GM18502 (cell line): Measurements from ENCODE around the gene OSCP1.

Experiments used
- ATAC-seq: cut with Tn5 transposase; IDR thresholded peaks from one replicate; pipeline ENCODE4 v1.9.1; 2021; ENCODE audit warnings: mild to moderate bottlenecking; ENCODE audit not compliant: unreplicated experiment, poor library complexity

The OSCP1 gene

DNA sequence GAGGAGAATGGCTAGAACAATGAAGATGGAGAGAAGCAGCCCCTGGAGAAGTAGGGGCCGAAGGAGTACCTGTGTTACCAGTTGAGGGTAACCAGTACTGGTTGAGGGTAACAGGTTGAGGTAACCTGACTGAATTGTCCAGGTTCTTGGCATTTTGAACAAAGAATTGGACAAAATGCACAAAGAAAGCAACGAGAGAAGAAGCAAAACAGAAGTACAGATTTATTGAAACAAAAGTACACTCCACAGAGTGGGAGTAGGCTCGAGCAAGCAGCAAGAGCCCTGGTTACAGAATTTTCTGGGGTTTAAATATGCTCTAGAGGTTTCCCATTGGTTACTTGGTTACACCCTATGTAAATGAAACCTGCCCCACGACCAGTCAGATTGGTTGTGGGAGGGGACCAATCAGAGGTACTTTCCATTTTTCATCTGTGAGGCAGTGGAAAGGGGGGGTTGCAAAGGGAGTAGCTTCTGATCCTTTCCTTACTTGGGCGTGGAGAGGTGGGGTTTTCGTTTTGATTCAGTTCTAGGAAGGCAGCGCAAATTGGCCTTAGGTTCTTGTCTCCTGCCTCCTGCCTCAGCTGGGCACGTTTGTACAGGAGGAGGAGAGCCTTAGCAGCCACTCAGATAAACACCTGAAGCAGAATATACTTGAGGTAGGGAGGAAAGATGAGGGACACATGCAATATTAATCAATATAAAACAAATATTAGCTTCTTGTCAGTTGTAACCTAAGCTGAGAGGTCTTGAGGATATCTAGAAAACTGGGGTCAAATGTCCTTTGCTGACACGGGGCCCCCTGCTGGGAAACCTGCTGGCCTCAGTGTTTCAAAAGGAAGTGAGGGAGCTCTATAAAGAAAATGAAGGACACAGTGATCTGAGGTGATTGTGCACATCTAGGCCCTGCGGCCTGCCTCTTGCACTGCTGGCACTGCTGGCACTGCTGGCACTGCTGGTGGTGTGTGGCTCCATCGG, 38.3 kb downstream of the OSCP1 start:
- ATAC-seq = no peak

GRCh38 chr1:36408479-36408878, 41.8 kb downstream of the OSCP1 start:
- no peak for ATAC-seq

DNA sequence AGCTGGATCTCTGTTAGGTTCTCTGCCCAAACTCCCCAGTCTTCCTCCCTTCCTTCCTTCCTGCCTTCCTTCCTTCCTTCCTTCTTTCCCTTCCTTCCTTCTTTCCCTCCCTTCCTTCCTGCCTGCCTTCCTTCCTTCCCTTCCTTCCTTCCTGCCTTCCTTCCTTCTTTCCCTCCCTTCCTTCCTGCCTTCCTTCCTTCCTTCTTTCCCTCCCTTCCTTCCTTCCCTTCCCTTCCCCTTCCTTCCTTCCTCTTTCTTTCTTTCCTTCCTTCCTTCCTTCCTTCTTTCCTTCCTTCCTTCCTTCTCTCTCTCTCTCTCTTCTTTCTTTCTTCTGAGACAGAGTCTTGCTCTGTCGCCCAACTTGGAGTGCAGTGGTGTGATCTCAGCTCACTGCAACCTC, 43.8 kb downstream of the OSCP1 start:
- no peak for ATAC-seq

DNA sequence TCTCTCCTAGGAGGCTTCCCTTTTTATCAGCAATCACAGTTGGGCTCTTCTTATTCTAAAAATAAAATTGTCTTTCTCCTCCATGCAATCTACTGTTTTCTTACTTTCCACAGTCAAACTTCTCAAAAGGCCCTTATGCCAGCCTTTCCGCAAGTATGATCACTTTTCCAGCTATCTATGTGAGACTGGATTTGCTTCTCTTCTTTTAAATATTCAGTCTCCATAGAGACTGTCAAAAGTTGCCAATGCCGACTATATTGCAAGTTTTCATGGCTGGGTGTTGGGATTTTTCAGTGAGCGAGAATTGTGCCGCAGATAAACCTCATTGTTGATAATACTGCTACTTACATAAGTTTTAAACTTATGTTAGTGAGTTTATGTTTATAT, 47.8 kb downstream of the OSCP1 start:
- no peak for ATAC-seq

DNA sequence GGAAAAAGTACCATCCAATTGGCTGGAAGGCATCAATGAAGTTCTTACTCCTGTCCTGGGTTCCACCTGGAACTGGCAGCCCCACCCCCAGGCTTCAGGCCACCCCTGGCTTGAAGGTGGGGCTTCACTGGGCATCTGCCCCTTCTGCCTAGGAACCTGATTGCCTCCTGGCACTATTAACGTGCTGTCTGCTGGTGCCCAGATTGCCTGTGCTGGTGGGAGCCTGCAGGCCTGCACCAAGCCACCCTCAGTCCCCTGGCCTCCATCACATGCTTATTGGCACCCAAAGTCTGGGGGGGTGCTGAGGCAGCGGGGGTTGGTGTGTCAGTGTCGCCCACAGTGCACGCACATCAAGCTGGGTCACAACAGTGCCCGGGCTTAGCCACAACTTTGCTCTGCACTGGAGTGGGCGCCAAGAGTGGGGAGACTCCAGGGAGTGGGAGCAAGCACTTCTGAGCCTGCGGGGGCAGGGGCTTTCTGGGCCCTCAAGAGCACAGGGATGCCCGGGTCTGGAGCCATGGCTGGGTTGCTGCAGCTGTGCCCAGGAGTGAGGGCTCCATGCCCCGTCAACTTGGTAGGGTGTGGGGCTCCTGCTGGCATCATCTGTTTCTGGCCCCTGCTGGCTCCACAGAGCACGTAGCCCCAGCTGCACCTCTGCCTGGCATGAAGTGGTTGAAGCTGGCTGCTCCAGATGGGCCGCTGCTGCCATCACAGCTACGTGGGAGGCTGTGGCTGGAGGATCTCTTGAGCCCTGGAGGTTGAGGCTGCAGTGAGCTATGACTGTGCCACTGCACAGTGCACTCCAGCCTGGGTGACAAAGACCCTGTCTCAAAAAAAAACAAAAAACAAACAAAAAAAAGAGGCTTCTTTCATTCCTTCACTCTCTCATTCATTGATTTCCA, 48.4 kb downstream of the OSCP1 start:
- ATAC-seq = no peak

GRCh38 chr1:36400825-36401601, 49.2 kb downstream of the OSCP1 start:
- ATAC-seq = no peak

DNA sequence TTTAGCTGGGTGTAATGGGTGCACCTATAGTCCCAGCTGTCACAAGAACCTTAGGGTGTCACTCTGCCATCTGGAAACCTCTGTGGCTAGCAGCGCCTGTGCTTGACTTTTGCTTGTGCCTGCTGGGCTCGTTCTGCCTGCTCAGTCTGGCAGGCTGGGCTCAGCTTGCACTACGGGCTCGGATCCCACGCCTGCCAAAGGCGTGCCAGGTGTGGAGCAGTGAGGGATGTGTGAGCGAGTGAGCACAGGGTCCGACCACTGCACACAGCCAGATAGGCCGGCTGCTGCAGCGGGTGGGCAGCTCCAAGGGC, 49.8 kb downstream of the OSCP1 start:
- no peak for ATAC-seq

GRCh38 chr1:36398370-36398977, 51.8 kb downstream of the OSCP1 start:
- ATAC-seq = no peak

- ATAC-seq = peak; percentile 89
Measured at GRCh38 chr1:36397378-36398230, 52.6 kb downstream of the OSCP1 start, which contains the start of gene LSM10. TSS of gene LSM10 (minus strand) at chr1:36397908. CDS start at chr1:36394129, 3,779 bp downstream.

DNA sequence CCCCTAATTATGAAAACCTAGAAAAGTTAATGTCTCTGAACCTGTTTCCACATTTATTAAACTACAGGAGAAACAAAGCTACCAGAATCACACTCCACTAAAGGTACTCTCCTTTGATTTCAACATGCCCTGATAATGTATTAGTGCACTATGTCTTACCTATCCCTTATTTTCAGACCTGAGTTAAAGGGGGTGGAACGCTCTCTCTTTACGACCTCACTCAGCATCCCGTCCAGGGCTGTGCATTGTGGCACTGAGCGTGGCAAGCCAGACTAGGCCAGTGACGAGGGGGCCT, 53.2 kb downstream of the OSCP1 start:
- ATAC-seq = no peak

GRCh38 chr1:36396359-36396758, 53.9 kb downstream of the OSCP1 start:
- no peak for ATAC-seq

DNA sequence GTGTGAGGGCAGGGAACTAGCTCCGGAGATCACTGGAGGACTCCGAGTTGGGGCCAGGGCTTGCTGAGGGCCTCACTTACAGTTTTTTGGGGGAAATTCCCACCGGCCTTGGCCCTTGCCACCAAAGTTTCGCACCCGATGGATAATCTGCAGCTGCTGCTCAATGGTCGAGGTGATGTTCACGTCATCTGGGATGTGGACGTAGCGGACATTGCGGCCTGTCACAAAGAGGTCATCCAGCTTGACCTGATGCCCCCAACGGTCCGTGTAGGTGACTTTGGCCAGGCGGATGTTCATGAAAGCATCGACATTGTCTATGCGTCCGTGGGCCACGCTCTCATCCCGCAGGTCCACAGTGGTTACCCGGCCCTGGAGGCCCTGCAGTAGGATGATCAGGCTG, 56.6 kb downstream of the OSCP1 start:
- no peak for ATAC-seq

- ATAC-seq = no peak
Measured at GRCh38 chr1:36392836-36393235, 57.4 kb downstream of the OSCP1 start.

DNA sequence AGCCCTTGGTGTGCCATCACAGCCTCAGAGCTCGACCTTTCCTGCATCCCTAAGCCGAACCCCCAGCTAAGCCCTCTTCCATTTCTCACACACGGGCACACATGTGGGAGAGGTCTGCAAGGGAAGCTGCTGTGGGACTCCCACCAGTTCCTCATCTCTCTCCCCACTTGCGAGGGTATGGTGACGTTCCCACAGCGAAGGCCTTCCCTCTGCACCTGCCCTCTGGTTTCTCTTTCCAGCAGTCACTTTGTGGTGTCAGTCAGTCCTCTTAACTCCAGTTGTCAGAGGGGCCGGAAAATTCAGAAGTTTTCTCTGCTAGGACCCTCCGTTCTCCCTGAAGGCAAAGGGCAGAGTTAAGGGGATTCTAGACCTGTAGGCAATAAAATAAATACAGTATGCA, 59.0 kb downstream of the OSCP1 start:
- ATAC-seq = no peak

GRCh38 chr1:36390411-36390810, 59.8 kb downstream of the OSCP1 start:
- ATAC-seq = no peak

GRCh38 chr1:36389999-36390398, 60.3 kb downstream of the OSCP1 start:
- ATAC-seq = no peak

DNA sequence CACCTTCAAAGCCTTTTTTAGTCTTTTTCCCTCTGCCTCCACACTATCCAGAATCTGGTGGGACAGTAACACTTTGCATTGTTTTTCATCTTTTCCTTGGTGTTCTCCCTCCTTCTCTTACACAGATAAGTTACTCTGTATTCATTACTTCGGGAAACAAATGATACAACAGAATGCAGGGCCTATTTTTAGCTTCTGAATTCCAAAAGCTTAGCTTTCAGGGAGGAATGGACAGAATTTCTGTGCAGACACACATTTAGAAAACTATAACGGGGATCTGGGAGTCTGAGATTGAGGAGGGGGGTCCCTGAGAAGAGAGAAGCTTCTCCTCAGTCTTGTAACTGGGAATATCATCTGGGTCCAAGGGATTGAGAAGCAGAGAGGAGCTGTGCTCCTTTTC, 61.0 kb downstream of the OSCP1 start:
- no peak for ATAC-seq

- ATAC-seq = no peak
Measured at GRCh38 chr1:36387141-36387949, 62.9 kb downstream of the OSCP1 start.
